SW480 (cell line): ENCODE results near the gene RP9.

Source experiments
- DNase-seq: peaks from one replicate; pipeline ENCODE4 v3.0.0-alpha.2; 2016; ENCODE audit warnings: low spot score

The RP9 gene

DNA sequence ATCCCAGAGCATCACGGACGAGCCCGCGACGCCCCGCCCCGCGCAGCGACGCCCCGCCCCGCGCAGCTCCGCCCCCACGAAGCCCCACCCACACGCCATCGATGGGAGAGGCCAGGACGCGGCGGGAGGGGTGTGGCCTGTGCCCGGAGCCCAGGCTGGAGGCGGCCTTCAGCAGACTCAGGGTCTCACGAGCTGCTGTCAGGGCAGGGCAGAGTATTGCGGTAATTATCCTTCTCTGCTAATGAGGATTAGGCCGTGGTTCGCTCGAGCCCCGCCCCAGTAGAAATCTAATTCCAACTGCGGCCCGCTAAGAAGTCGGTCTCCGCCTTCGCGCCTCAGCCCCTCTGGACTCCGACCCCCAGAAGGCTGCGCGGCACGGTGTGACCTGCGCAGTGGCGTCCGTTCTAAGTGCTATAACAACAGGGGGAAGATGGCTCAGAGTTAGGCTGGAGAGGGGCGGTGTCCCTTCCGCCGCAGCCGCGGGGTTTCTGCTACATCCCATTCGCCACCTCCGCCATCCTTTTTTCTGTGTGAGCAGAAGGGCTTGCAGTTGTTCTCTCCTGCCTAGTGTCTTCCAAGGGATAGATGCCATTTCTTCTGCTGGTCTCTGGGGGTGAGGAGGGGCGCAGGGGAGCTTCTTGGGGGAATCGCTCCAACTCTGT is 46.3 kb downstream of the RP9 start:
- peak; percentile 98 for DNase-seq

DNA sequence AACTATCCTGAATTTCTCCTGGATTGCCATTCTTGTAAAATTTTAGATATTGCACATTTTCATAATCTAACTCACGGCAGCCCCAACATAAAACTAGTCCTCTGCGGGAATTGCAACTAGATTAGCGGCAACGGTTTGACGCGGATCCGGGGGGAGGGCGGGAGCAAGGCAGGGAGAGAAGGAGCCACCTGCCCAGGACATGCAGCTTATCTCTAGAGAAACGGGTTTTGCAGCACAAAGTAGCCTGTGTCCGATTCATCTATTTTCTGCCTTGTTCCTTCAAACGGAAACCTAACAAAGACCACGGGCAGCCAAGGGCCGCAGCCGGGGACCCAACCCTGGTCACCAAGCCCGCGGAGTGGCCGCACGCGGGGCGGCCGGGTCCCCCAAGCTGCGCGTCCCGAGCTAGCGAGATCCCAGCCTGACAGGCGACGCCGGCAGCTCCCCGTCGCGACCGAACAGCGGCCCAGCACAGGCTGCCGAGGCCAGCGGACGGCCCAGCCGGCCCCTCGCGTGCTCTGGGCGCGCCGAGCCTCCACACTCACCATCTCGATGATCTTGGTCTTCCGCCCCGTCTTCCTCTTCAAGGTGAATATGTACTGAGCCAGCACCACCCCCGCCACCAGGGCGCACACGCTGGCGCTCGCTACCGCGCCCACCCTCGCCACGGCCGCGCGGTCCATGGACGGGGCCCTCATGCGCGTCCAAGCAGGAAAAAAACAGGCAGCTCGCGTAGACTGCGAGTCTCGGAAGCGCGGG is 47.0 kb downstream of the RP9 start, which contains the start of gene NT5C3A:
Gene NT5C3A, minus strand, starts transcription at position 754 of the 759 bp plus-strand sequence. Its CDS starts 71 bp downstream, at position 683.
- peak; percentile 72 for DNase-seq

DNA sequence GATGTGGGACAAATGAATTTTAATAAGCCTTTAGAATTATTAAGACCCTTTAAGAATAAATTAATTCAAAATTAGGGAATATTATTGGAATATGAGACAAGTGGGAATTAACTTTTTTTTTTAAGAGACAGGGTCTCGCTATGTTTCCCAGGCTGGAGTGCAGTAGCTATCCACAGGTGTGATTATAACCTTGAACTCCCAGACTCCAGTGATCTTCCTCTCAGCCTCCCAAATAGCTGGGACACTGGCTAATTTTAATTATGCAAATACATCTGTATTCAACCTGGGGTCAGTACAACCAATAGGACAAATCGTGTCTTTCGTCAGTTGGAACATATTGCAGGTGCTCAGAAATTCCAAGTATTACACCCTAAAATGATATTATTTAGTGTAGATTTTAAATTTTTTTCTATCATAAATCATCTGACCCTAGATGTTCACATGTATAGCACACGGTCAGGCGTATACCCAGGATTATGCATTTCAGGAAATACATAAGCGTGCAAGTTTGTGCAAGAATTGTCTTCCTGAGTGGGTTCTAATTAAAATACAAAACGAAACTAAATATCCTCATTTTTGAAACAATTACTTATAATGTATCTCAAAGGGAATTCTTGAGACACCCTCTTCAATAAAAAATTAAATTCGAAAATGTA is 47.8 kb downstream of the RP9 start:
- no peak for DNase-seq

DNA sequence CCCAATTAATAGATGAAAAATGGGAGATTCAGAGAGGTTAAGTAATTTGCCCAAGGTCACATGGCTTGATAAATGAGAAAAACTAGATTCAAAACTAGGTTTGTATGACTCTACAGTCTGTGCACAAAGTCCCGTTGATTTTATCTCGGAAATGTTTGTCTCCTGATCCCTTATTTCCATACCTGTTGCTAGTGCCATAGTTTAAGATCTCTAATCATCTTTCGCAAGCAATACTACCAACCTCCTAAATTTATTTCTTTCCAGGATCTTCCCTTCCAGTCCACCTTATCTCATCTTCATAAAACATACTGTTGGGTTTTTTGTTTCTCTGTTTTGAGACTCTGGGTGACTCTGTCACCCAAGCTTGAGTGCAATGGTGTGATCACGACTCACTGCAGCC is 49.6 kb downstream of the RP9 start:
- DNase-seq, result no peak

DNA sequence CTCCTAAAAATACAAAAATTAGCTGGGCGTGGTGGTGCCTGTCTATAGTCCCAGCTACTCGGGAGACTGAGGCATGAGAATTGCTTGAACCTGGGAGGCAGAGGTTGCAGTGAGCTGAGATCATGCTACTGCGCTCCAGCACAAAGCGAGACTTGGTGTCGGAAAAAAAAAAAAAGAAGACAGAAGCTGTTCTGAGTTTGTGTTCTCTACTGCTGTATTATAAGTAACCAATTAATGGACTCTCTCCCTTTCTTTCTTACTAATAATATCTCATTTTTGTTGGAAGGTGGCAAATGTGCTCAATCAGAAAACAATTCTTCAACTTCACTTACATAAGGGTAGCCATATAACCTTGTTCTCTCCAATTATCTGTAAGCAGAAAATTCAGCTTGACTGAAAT is 54.0 kb downstream of the RP9 start:
- DNase-seq, result no peak

DNA sequence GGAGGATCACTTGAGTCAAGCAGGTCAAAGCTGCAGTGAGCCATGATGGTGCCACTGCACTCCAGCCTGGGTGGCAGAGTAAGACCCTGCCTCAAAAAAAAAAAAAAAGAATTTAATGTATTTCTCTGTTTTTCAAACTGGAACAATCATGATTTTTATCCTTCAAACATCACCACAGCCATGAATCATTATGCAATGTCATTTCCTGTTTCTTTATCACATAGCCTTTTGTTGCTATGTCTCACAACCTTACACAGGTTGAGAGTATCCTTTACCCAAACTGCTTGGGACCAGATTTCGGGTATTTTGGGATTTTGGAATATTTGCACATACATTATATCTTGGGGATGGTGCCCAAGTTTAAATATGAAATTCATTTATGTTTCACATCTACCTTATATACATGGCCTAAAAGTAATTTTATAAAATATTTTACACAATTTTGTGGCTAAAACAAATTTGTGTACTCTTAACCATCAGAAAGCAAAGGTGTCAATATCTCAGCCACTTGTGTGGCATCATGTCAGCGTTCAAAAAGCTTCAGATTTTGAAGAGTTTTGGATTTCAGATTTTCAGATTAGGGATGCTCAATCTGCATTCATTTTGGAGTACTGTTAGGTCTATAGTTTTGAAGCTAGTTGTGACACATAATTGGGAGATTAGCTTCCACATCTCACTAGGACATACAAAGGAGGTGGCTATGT is 54.8 kb downstream of the RP9 start:
- no peak for DNase-seq

- no peak for DNase-seq
Measured at GRCh38 chr7:33053721-33054120, 55.5 kb downstream of the RP9 start.

DNA sequence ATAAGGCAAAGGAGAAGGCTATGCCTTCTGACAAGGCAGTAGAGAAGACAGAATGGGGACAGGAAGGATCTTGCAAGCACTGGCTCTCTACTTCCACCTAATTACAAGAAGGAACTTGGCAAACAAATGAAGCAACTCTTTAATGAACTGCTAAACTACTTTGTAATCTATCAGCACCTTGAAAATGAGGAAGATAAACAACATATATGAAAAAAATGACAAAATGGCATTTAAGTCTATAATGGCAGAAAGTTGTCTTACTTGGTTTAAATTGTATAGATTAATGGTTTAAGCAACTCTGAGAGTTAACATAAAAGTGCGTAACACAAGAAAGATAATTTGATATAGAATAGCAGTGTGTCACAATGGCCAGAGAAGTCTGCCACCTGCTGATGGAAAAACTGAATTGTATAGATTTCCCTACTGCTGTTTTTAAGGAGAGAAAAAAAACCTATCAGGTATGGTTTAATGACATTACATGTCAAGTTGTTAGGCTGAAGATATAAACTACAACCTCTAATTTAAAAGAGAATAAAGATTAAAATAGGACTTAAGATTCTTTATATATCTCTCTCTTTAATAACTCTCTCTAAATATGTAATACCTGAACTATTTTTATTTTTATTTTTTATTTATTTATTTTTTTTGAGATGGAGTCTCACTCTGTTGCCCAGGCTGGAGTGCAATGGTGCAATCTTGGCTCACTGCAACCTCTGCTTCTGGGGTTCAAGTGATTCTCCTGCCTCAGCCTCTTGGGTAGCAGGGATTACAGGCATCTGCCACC is 58.5 kb downstream of the RP9 start:
- DNase-seq, result peak; percentile 81

DNA sequence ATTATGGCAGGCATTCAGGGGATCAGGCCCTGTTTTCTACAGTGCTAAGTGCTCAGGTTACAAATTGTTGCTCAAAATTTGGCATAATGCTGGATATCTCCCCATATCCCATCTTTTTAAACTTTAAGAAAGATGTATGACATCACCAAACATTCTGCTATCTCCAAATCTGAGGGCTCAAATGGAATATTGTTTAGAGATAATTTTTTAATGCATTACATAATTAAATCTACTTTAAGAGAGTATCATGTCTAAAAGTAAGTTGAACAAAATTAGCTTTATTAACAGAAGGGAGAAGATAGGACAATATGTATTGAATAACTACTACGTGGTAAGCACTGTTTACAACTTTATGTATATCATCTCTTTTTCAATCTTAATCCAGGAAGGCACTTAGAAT is 60.5 kb downstream of the RP9 start:
- DNase-seq, result no peak

GRCh38 chr7:33048257-33048656 is 60.9 kb downstream of the RP9 start:
- DNase-seq, result no peak

DNA sequence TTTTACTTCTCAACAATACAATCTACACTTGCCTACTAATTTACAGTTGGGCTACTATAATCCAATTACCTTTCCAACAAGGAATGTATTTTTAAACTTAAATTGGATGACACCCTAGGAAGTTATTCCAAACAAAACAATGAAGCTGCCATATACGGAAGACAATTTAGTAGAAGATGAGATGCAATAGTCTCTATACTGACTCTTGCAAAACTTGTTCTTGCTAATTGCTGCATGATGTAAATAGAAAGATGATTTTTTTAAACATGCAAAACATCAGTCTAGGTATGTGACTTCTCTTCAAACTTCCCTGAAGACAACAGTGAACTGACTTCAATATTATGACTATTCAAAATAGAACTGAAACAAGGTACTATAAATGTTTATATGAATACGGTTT is 64.2 kb downstream of the RP9 start:
- no peak for DNase-seq
